GM19438 (cell line): ENCODE data around the gene MYO1D.

Source experiments
- ATAC-seq: cut with Tn5 transposase; IDR thresholded peaks from one replicate; pipeline ENCODE4 v1.9.1; 2021; ENCODE audit warnings: low read depth; ENCODE audit not compliant: unreplicated experiment

MYO1D gene

GRCh38 chr17:32697728-32698625, 178.9 kb downstream of the MYO1D start:
- no peak for ATAC-seq

GRCh38 chr17:32696426-32696825, 180.5 kb downstream of the MYO1D start:
- no peak for ATAC-seq

GRCh38 chr17:32695864-32696263, 181.1 kb downstream of the MYO1D start:
- no peak for ATAC-seq

- ATAC-seq = no peak
Measured at GRCh38 chr17:32693194-32693897, 183.6 kb downstream of the MYO1D start.

- ATAC-seq = no peak
Measured at GRCh38 chr17:32692179-32692578, 184.7 kb downstream of the MYO1D start.

GRCh38 chr17:32689348-32689747, 187.6 kb downstream of the MYO1D start:
- ATAC-seq = no peak

GRCh38 chr17:32688221-32688620, 188.7 kb downstream of the MYO1D start:
- no peak for ATAC-seq

GRCh38 chr17:32684087-32684958, 192.6 kb downstream of the MYO1D start:
- no peak for ATAC-seq

- no peak for ATAC-seq
Measured at GRCh38 chr17:32673964-32674363, 203.0 kb downstream of the MYO1D start.

- ATAC-seq = no peak
Measured at GRCh38 chr17:32672711-32673110, 204.2 kb downstream of the MYO1D start.

- ATAC-seq = no peak
Measured at GRCh38 chr17:32671896-32672295, 205.0 kb downstream of the MYO1D start.

GRCh38 chr17:32664936-32665583, 211.9 kb downstream of the MYO1D start:
- ATAC-seq = no peak

GRCh38 chr17:32660496-32660985, 216.4 kb downstream of the MYO1D start:
- ATAC-seq = no peak

- no peak for ATAC-seq
Measured at GRCh38 chr17:32659419-32659842, 217.5 kb downstream of the MYO1D start.

- ATAC-seq = no peak
Measured at GRCh38 chr17:32658470-32659418, 218.2 kb downstream of the MYO1D start.

GRCh38 chr17:32656886-32657285, 220.0 kb downstream of the MYO1D start:
- no peak for ATAC-seq

- ATAC-seq = no peak
Measured at GRCh38 chr17:32654324-32654723, 222.6 kb downstream of the MYO1D start.

GRCh38 chr17:32651084-32651483, 225.8 kb downstream of the MYO1D start:
- ATAC-seq = no peak

- ATAC-seq = no peak
Measured at GRCh38 chr17:32648450-32648849, 228.5 kb downstream of the MYO1D start.
